Measurements from ENCODE around the gene TPX2. TPM values are rescaled to one million over a fixed set of nuclear protein-coding genes. Genes with fewer than 3 reads are reported as not detected.
"Not testable (repeated sequence)": the region's sequence is repeated elsewhere in the genome, so short reads cannot be mapped to it uniquely, and the experiment has no call there.

TPX2 gene
- polyA plus RNA-seq, 3 donors: 0.33 to 0.90 (median 0.56) TPM

DNA sequence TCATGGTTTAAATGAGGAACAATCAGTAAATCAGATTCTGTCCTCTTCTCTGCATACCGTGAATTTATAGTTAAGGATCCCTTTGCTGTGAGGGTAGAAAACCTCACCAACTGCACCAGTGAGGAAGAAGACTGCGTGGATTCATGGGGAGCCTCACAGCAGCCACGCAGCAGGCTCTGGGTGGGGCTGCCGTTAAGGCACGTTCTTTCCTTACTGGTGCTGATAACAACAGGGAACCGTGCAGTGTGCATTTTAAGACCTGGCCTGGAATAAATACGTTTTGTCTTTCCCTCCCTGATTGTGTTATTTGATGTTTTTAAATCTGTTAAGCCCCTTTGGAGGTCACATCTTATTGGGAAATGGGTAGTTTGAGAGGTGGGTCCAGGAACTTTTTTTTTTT, 62.4 kb downstream of the TPX2 start:
- WGBS, 3 donors: 83 to 91% (median 89%) methylated on average over 7 of the region's 7 CpGs
- no peak overlapping the region for H3K27ac ChIP-seq (ENCODE audit: low read depth, low read length)

DNA sequence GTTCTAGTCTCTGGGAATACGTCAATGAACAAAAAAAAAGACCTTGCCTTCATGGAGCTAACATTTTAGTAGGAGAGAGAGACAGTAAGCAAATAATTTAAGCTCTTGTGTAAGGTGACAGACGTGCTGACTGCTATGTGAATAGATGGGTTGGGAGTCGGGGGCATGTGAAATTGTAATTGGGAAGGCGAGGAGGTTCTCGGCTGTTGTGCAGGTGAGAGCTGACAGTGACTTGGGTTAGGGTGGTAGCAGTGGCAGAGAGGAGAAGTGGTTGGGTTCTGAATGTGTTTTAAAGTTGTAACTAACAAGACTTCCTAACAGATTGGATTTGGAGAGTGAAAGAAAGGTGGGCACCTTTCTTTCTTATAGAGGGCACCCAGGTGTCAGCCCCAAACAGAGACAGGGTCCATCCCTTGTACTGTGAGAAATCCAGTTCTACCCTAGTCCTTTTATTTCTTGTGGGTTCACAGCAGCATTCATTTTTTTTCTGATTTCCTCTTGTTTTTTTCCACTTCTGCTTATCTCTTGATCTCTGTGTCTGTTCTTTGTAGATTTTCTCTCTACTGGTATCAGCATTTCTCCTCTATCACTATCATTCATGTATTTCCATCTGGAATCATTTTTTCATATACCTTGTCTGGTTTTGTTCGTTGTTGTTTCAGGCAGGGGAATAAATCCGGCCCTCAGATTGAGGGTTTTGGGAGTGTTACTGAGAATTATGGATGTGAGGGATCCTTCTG, 64.6 kb downstream of the TPX2 start:
- 78 to 92% (median 86%) methylated on average over 7 of the region's 7 CpGs for WGBS, 3 donors
- H3K27ac ChIP-seq (ENCODE audit: low read depth, low read length): no peak overlapping the region

DNA sequence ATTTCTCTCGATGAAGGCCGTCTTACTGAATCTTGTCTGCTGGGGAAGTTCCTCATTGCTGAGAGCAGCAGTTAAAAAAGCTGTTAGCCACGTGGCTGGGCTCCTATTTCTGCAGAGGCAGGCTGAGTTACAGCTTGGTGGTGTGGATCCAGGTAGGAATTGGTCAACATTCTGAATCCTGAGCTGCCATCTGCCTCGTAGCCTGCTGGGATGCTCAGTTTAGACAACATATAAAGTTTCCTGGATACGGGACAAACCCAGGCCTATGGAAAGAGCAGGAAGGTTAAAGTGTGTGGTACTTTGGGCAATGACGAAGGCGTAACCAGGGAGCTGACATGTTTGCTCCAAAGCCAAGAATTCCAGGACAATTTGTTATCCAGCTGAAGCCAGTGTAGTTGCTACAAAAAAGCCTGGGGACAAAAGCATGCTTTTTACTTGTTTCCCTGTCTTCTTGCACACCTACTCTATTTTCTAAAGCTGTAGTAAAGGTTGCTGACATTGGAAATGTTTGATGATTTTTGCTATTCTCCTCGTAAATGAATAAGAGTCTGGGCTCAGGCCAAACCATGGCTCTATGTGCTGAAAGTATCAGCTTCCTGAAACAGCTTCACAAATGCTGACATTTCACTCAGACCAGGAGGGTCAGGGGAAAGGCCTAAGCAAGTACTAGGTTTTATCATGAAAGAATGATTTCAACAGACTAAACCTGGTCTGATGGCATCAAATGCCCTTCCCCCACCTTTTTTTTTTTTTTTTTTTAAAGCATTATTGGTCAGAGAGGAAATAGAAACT, 67.7 kb downstream of the TPX2 start:
- H3K27ac ChIP-seq (ENCODE audit: low read depth, low read length): no peak overlapping the region
- WGBS, 3 donors: 63 to 77% (median 77%) methylated on average over 8 of the region's 8 CpGs

DNA sequence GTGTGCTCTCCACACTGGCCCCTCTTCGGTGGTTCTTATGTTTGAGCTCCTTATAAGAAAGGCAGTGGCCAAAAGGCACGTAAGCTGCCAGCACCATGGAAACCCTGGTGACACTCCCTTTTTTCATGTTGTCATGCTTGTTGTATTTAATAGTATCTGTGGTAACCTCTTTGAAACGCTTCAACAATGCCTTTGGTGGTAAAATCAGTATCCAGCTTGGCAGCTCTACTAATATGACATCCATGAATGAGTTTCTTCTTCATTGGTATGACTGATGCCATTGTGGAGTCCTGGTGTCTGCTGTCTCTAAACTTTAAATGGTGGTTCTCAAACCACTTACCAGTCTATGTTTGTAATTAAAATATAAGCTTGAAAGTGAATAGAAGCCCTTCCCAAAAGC, 69.4 kb downstream of the TPX2 start:
- WGBS, 3 donors: 86 to 93% (median 91%) methylated on average over 3 of the region's 3 CpGs
- H3K27ac ChIP-seq (ENCODE audit: low read depth, low read length): no peak overlapping the region

DNA sequence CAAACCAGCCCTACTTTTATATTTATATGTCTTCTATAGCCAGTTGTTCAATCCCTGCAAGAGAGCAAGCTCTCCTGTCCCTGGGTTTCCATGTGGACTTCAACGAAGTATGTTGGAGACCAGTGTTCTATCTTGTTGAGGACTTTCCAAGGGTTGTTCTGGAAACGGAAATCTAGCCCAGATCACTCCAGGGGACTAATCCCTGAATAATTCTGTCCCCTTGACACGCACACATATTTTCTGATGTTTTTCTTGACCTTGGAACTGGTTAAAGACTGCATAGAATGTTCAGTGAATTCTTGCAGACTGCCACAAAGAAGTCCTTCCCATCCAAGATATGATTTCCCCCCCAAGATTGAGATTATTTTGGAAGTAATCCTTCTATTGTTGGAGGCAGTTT, 70.6 kb downstream of the TPX2 start:
- 81 to 84% (median 84%) methylated on average over 3 of the region's 3 CpGs for WGBS, 3 donors
- no peak overlapping the region for H3K27ac ChIP-seq (ENCODE audit: low read depth, low read length)

DNA sequence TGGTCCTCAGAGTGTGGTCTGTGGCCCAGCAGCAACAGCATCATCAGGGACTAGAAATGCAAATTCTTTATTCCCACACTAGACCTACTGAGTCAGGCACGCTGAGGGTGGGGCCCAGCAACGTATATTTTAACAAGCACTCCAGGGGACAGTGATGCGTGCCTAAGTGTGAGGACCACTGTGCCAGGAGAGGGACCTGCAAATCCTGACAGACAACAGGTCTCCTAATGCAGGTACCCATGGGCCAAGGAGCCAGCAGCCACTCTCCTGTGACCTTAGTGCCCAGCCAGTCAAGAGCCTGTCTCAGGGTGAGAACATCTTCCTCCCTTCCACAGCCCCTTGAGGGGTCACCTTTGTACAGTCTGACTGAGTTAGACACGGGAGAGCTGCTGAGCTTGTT, 72.1 kb downstream of the TPX2 start:
- 90 to 97% (median 91%) methylated on average over 4 of the region's 4 CpGs for WGBS, 3 donors
- H3K27ac ChIP-seq (ENCODE audit: low read depth, low read length): no peak overlapping the region

DNA sequence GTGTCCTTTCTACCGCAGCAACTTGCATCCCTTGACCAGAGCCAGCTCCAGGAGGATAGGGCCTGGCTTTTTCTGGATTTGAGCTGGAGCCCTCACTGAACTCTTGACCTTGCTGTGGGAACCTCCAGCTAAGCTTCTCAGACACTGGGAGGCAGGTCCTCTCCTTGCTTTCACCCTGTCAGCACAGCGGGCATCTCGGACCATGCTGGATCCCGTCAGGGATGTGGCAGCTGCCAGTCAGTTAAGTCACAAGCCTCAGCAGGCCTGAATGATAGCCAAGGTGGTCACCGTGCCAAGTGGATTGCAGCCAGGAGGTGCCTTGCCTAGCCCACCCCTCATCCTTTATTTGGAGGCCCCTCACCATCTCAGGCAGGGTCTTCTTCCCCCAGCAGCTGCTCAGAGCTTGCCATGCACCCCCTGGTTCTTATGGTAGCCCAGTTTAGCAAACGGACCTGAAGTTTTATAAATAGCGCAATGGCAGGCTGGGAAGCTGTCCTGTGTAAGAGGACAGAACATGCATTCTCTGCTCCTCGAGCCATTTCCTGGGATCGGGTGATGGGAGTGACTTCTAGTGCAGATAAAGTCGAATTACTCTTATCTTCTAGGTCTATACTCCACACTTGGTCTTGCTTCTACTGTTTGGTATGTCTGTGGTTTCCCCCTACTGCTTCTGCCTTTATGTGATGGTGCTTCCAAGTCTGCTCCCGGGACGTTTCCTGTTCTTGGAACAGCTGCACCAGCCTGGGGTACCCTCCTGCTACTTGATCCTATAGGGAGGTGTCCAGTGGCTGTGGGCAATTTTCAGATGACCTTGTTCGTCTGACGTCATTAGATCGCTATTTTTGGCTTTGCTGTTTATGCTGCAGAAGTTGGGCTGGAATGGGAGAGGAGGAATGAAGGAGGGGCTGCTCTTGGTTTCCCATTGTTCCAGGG, 73.0 kb downstream of the TPX2 start:
- no peak overlapping the region for H3K27ac ChIP-seq (ENCODE audit: low read depth, low read length)
- 50 to 53% (median 52%) methylated on average over 15 of the region's 15 CpGs for WGBS, 3 donors

DNA sequence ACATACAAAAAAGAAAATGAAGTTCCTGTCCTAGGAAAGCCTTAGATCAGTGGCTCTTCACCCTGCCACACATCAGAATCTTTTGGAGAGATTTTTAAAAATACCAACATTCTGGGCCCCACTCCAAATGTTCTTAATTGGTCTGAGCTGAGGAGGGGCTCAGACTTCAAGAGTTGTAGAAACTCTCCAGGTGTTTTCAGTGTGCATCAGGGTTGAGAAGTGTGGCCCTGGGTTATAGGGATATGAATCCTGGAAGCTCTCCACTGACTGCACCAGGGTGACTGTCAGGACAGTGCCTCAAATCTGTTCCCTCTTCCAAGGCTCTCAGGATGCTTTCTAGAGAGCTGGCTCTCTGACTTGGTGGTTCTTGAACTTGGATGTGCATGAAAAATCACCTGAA, 74.5 kb downstream of the TPX2 start:
- no peak overlapping the region for H3K27ac ChIP-seq (ENCODE audit: low read depth, low read length)

DNA sequence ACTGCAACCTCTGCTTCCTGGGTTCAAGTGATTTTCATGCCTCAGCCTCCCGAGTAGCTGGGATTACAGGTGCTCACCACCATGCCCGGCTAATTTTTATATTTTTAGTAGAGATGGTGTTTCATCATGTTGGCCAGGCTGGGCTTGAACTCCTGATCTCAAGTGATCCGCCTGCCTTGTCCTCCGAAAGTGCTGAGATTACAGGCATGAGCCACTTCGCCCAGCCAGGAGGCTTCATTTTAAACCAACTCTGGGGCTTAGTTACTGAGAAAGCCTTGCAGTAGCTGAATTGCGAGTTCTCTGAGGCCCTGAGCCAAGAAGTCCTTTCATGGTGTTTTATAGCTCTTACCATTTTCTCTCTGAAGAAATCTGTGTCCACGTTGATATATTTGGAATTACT, 75.1 kb downstream of the TPX2 start:
- H3K27ac ChIP-seq (ENCODE audit: low read depth, low read length): not testable (repeated sequence)

DNA sequence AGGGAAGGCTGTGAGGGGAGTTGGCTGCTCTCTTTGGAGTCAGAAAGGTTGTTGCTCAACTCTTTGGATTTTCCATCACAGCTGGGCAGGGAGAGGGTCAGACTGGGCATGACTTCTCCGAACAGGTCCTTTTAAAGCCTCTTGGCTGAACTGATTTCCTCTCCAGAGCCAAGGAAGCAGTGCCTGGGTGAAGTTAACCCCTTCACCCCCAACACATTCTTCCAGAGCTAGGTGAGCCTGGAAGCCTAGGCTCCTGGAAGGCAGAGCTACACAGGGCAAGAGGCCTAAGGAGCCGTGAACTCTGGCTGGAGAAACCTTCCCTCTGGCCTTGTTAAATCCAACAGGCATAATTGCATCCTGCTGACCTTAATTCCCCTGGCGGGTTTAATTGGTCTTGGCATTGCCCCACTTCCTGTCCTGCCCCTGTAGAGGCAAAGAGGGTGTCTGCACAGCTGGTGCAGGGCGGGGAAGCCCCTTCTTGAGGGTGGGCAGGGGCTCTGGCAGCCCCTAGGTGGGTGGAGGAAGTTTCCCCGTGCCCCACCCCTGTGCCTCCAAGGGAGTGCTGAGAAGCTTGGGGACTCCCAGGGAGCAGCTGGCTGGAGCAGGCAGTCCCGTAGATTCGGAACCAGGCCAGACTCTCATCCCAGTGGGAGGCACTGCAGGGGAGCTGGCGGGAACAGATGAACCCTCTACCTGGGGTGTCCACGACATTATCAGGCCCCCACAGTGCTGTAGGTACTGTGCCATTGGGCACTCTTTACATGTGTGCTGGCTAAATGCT, 76.5 kb downstream of the TPX2 start:
- WGBS, 3 donors: 40 to 65% (median 44%) methylated on average over 9 of the region's 9 CpGs
- H3K27ac ChIP-seq (ENCODE audit: low read depth, low read length): no peak overlapping the region

More for the DNA sequence above, 75.1 kb downstream of the TPX2 start:
- WGBS, 3 donors: 82 to 93% (median 87%) methylated on average over 7 of the region's 7 CpGs

DNA sequence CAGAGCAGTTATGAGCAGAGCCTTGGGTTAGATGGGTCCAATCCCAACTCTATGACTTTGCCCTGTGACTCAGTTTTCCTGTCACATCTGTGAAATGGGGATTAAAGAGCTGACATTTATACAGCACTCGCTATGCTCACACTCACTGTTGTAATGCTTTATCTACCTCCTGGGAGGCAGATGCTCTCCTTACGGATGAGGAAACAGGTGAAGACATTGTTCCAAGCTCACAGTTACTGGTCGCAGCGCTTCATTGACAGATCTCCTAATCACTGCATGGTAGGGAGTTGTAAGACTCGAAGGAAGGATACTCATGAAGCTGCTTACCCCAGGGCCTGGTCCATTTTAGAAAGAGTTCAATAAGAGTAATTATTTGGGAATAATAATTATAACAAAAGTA, 77.1 kb downstream of the TPX2 start:
- no peak overlapping the region for H3K27ac ChIP-seq (ENCODE audit: low read depth, low read length)
- 93 to 95% (median 94%) methylated on average over 5 of the region's 5 CpGs for WGBS, 3 donors

DNA sequence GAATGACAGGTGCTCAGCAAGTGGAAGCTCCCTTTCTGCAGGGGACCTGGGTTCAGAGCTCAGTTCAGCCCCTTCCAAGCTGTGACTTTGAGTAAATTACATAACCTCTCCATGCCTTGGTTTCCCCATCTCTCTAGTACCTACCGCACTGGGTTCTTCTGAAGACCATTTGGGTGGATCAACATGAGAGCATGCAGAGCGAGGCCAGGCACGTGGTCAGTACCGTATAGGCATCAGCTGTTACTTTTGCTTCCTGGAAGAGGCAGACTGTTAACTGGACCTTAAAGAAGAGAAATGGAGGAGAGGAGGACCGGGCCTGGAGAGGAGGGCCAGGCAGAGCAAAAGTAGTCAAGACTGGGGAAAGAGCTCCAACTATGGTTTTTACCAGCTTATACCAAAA, 78.4 kb downstream of the TPX2 start:
- WGBS, 3 donors: 84 to 93% (median 90%) methylated on average over 5 of the region's 5 CpGs
- H3K27ac ChIP-seq (ENCODE audit: low read depth, low read length): no peak overlapping the region

DNA sequence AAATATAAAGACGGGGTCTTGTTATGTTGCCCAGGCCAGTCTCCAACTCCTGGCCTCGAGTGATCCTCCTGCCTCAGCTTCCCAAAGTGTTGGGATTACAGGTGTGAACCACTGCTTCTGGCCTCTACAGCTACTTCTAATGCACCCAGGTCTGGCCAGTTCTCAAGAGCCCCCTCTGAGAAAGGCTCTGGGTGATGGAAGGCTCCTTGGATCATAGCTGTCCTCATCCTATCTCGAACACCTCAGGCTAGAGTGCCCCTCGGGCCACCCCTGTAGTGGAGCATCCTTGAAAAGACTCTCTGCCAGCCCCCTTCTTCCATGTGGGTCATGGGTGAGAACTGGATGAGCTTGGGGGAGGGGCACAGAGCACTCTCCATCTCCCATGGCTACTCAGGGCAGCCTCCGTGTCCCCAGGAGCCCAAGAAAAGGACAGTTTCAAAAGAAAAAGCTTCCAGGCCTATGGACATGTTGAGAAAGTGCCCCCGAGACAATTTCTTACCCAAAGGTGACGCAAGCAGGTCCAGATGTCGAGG, 79.4 kb downstream of the TPX2 start:
- no peak overlapping the region for H3K27ac ChIP-seq (ENCODE audit: low read depth, low read length)
- 79 to 85% (median 79%) methylated on average over 8 of the region's 8 CpGs for WGBS, 3 donors

DNA sequence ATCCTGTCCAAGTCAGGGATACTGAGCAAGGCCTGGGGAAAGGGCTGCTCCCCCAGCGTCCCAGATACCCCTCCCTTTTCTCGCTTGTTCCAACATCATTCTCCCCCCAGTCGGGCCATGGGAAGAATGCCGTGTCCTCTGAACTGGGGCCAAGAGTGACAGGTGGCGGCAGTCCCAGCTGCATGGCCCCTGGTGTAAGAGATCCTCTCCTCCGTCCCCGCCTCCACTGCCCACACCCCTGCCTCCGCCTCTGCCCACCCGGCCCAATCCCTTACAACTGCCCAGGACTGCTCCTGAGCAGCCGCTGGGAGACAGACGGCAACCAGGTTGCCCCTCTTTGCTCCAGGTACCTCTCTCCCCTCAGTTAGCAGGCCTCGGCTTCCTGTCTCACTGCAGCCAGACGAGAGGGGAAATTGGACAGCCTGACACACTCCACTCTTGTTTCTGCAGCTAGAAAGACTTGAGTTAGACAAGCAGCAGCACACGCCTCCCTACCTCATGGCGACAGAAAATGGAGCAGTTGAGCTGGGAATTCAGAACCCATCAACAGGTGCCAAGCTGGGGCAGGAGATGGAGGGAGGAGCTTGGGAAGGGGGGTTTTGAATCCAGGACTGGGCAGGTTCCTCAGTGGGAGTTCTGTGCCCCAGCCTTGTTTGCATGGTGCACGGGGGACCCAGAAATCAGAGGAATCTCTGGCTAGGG, 80.1 kb downstream of the TPX2 start, which contains the start of gene MYLK2:
Gene MYLK2, plus strand, starts transcription at position 274 of the 702 bp plus-strand sequence. Its CDS starts 225 bp downstream, at position 499.
- 37 to 74% (median 68%) methylated on average over 14 to 16 of the region's 16 CpGs for WGBS, 3 donors
- H3K27ac ChIP-seq (ENCODE audit: low read depth, low read length): no peak within 1 kb of the TSS

DNA sequence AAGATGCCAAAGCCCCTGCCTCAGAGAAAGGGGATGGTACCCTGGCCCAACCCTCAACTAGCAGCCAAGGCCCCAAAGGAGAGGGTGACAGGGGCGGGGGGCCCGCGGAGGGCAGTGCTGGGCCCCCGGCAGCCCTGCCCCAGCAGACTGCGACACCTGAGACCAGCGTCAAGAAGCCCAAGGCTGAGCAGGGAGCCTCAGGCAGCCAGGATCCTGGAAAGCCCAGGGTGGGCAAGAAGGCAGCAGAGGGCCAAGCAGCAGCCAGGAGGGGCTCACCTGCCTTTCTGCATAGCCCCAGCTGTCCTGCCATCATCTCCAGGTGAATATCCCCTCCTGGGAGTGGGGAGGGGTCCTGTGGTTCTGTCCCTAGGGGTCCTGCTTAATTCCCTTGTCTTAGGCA, 81.1 kb downstream of the TPX2 start:
- WGBS, 3 donors: 51 to 92% (median 85%) methylated on average over 3 to 6 of the region's 6 CpGs
- no peak overlapping the region for H3K27ac ChIP-seq (ENCODE audit: low read depth, low read length)

DNA sequence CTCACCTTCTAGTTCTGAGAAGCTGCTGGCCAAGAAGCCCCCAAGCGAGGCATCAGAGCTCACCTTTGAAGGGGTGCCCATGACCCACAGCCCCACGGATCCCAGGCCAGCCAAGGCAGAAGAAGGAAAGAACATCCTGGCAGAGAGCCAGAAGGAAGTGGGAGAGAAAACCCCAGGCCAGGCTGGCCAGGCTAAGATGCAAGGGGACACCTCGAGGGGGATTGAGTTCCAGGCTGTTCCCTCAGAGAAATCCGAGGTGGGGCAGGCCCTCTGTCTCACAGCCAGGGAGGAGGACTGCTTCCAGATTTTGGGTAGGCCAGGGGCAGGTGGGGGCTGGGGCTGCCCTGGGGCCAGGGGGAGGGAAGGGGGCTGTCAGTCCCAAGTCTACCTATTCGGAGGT, 82.3 kb downstream of the TPX2 start:
- WGBS, 3 donors: 53 to 58% (median 57%) methylated on average over 5 of the region's 5 CpGs
- H3K27ac ChIP-seq (ENCODE audit: low read depth, low read length): no peak overlapping the region
